Esophagus muscularis mucosa (tissue), 4 donors: ENCODE data around the gene ITGB5. TPM values are rescaled to one million over a fixed set of nuclear protein-coding genes. Genes with fewer than 3 reads are reported as not detected.
A peak's percentile ranks its signal among the peaks of the same experiment; 100 is the strongest.

Experiments
- DNase-seq: peaks from one replicate; pipeline ENCODE4 v3.0.0-alpha.2; 2017; ENCODE audit errors: extremely low spot score
- H3K27ac ChIP-seq, 4 donors: fragments of 200-600 bp; sonication (generic); replicated peaks in 1 of 4; 1 replicate in 3 of 4; 2 replicates in 1 of 4; pipeline ENCODE4 v1.5.1; 2016 to 2019; ENCODE audit warnings: mild to moderate bottlenecking in 1 of 4
- H3K27me3 ChIP-seq, 4 donors: fragments of 200-600 bp; sonication (generic); one replicate each; pipeline versions ENCODE4 v1.5.1 to v1.6.0; 2016 to 2019
- H3K36me3 ChIP-seq, 4 donors: fragments of 200-600 bp; sonication (generic); one replicate each; pipeline ENCODE4 v1.5.1; 2016 to 2019
- H3K4me1 ChIP-seq, 4 donors: fragments of 200-600 bp; sonication (generic); one replicate each; pipeline ENCODE4 v1.5.1; 2016 to 2019
- H3K4me3 ChIP-seq, 4 donors: fragments of 200-600 bp; sonication (generic); 1 replicate in 2 of 4; 2 replicates in 2 of 4; pipeline ENCODE4 v1.5.1; 2016 to 2019; ENCODE audit warnings: mild to moderate bottlenecking in 4 of 4, moderate library complexity in 1 of 4
- H3K9me3 ChIP-seq, 4 donors: fragments of 200-600 bp; sonication (generic); 1 replicate in 3 of 4; 2 replicates in 1 of 4; pipeline ENCODE4 v1.5.1; 2016 to 2019
- EP300 ChIP-seq: sonication (generic); formaldehyde crosslinking; IDR thresholded peaks from one replicate; pipeline ENCODE4 v1.6.1; 2017; ENCODE audit warnings: antibody characterized with exemption
- POLR2A ChIP-seq: fragments of 450-650 bp; IDR thresholded peaks from one replicate; pipeline ENCODE4 v1.6.1; 2017; ENCODE audit warnings: antibody characterized with exemption, moderate library complexity, mild to moderate bottlenecking, low read depth
- POLR2AphosphoS5 ChIP-seq, 2 donors: sonication (generic); formaldehyde crosslinking; IDR thresholded peaks; one replicate each; pipeline ENCODE4 v1.6.1; 2017; ENCODE audit warnings: antibody characterized with exemption in 2 of 2
- WGBS: methylation state at CpG from one replicate; pipeline ENCODE4 v1.1.5; 2018; 5-methylcytosine and 5-hydroxymethylcytosine counted together
- intact Hi-C: fragments of 100-400 bp; cut with DNase I; formaldehyde crosslinking; loops from one replicate; pipeline ENCODE4 v1.15.1; 2023
- total RNA-seq, 4 donors: library from RNA; depleted of rRNA; stranded (reverse); fragments of >200 nt; gene quantifications; one replicate each; pipeline versions ENCODE4 v1.1.0 to v1.2.1, GENCODE V29; 2016
- TF ChIP-seq, protein P1 (sequence below), 3 experiments: fragments of 200-600 bp in 2 of 3; fragments of 450-650 bp in 1 of 3; sonication (generic) in 2 of 3; IDR thresholded peaks; one replicate each; pipeline ENCODE4 v1.5.1; 2017 to 2019; ENCODE audit warnings: antibody characterized with exemption in 3 of 3, mild to moderate bottlenecking in 2 of 3, moderate library complexity in 1 of 3

The ITGB5 gene
- total RNA-seq, 4 donors from 2014 or later, result 114 to 284 (median 188) TPM

DNA sequence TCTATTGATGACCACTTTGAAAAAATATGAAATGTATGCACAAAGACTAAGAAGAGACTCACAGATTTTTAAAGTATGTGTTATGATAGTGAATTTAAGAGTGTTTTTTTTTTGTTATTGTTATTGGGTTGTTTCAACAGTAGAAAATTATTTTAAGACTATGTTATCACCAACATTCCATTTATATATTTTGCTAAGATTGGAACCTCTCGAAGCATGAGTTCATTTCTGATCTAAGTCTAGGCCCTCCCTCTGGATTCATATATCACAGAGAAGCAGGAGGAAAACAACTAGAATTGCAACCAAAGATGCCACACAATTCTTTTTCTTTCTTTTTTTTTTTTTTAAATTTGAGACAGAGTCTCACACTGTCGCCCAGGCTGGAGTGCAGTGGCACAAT, 46.8 kb downstream of the ITGB5 start:
- no peak for DNase-seq
- no peak overlapping the region for H3K27ac ChIP-seq
- WGBS, result 92% methylated on average over 2 of the region's 2 CpGs
- TF ChIP-seq, protein P1, sequence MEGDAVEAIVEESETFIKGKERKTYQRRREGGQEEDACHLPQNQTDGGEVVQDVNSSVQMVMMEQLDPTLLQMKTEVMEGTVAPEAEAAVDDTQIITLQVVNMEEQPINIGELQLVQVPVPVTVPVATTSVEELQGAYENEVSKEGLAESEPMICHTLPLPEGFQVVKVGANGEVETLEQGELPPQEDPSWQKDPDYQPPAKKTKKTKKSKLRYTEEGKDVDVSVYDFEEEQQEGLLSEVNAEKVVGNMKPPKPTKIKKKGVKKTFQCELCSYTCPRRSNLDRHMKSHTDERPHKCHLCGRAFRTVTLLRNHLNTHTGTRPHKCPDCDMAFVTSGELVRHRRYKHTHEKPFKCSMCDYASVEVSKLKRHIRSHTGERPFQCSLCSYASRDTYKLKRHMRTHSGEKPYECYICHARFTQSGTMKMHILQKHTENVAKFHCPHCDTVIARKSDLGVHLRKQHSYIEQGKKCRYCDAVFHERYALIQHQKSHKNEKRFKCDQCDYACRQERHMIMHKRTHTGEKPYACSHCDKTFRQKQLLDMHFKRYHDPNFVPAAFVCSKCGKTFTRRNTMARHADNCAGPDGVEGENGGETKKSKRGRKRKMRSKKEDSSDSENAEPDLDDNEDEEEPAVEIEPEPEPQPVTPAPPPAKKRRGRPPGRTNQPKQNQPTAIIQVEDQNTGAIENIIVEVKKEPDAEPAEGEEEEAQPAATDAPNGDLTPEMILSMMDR (IDR thresholded peaks at IDR 0.05), result no peak
- TF ChIP-seq POLR2AphosphoS5 (IDR thresholded peaks at IDR 0.05) (no peak), POLR2A (no peak), EP300 (no peak)
- H3K27me3 ChIP-seq, result no peaks in the 10 kb centered on the region
- peaks cover 0 to 28% (median 16%) of the 10 kb centered on the region in 4 donors for H3K36me3 ChIP-seq
- H3K4me3 ChIP-seq, result no peak overlapping the region
- no peaks in the 10 kb centered on the region for H3K9me3 ChIP-seq
- intact Hi-C loops, result no loop called here
- H3K4me1 ChIP-seq, result peaks cover 55 to 64% (median 60%) of the 10 kb centered on the region in 4 donors

DNA sequence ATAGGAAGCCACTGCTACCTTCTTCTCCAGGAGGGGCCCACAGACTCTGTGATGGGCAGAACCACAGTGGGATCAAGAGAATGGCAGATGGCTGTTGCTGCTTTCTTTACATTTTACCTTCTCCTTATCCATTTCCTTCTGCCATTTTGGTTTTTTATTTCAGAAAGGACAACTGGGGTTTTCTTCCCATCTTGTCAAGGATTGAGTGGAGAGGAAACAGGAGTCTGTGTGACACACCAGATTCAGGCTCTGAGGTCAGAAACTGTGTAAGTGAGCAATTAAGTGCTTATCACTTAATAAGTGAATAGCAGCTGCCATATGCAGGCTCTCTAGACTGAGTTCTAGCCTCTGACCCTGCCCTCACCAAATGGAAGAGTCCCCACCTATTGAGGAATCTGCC, 47.3 kb downstream of the ITGB5 start:
- no peak overlapping the region for H3K4me3 ChIP-seq
- intact Hi-C loops, result no loop called here
- H3K27ac ChIP-seq, result no peak overlapping the region
- TF ChIP-seq POLR2A, result no peak
- TF ChIP-seq, protein P1 (IDR thresholded peaks at IDR 0.05), result no peak
- no peak for TF ChIP-seq EP300
- TF ChIP-seq POLR2AphosphoS5 (IDR thresholded peaks at IDR 0.05), result no peak
- peaks cover 55 to 64% (median 60%) of the 10 kb centered on the region in 4 donors for H3K4me1 ChIP-seq
- peaks cover 0 to 28% (median 16%) of the 10 kb centered on the region in 4 donors for H3K36me3 ChIP-seq
- no peaks in the 10 kb centered on the region for H3K9me3 ChIP-seq
- H3K27me3 ChIP-seq, result no peaks in the 10 kb centered on the region
- DNase-seq, result no peak

DNA sequence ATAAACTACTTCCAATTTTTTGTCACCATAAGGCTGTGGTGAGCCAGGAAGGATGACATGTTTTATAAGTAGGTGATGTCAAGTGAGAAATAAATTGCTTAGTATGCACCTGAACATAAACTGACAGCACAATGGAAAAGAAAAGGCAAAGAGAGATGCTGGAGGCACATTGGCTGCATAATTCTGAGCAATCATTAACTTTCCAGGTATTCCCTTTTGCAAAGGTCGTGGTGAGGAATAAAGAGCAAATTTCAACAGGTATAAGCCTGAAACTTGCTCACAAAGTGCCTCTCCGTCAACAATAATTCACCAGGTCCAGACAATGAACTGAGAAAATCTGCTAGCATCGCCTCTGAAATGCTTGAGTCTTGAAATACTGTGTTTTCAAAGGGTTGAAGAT, 48.2 kb downstream of the ITGB5 start:
- Histone ChIP-seq H3K36me3 (peaks cover 0 to 28% (median 16%) of the 10 kb centered on the region in 4 donors), H3K4me1 (peaks cover 56 to 64% (median 60%) of the 10 kb centered on the region in 4 donors), H3K9me3 (no peaks in the 10 kb centered on the region), H3K27me3 (no peaks in the 10 kb centered on the region), H3K4me3 (no peak overlapping the region), H3K27ac (peak overlapping the region in 3 of 4 donors; percentile 48 to 64 (median 63))
- DNase-seq, result no peak
- 98% methylated on average over 3 of the region's 3 CpGs for WGBS
- TF ChIP-seq POLR2A (no peak), EP300 (no peak), POLR2AphosphoS5 (IDR thresholded peaks at IDR 0.05) (no peak)
- TF ChIP-seq, protein P1 (IDR thresholded peaks at IDR 0.05), result no peak
- intact Hi-C loops, result no loop called here

DNA sequence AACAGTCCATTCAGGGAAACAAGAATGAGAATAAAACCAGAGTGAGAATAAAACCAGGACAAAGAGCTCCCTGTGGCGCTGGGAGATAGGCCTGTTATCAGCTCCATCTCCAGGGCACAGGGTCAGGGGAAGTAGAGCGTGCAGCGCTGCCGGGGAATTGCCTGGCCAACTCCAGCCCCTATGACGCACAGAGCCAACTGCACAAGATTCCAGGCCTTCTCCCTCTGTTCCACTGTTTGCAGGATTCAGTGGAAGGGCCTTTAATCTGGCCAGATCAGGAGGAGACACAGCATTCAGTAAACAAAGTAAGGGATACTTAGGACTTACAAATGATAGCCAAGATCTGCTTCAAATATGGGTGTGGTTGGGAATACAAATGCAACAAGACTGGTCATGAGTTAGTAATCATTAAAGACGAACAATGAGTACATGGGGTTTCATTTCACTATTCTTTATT, 49.4 kb downstream of the ITGB5 start:
- H3K27ac ChIP-seq, result peak overlapping the region; percentile 63 to 65 (median 64)
- no peak for DNase-seq
- intact Hi-C loops, result no loop called here
- TF ChIP-seq POLR2AphosphoS5 (IDR thresholded peaks at IDR 0.05), result peak; percentile 52 to 61
- no peak for TF ChIP-seq EP300
- no peaks in the 10 kb centered on the region for H3K9me3 ChIP-seq
- H3K27me3 ChIP-seq, result no peaks in the 10 kb centered on the region
- H3K36me3 ChIP-seq, result peaks cover 0 to 28% (median 16%) of the 10 kb centered on the region in 4 donors
- WGBS, result 48% methylated on average over 6 of the region's 6 CpGs
- H3K4me1 ChIP-seq, result peaks cover 56 to 68% (median 60%) of the 10 kb centered on the region in 4 donors
- no peak overlapping the region for H3K4me3 ChIP-seq

DNA sequence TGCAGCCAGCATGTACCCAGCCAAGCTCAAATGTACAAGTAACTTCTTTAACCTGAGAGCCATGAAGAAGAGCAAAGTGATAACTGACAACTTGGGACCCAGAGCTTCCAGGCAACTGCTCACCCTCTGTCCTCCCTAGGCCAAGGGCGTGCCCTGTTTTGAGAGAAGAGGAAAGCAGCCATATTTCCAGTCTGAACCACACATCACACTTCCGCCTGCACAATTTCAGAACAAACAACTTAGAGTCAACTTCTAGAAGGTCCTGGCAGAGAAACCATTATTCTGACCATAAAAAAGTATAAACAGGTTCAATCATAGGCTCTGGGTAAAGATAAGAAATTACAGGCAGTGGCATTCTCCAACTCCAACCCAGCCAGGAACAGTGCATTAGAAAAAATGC, 50.1 kb downstream of the ITGB5 start:
- TF ChIP-seq, protein P1 (IDR thresholded peaks at IDR 0.05), result no peak
- TF ChIP-seq POLR2A (no peak), POLR2AphosphoS5 (IDR thresholded peaks at IDR 0.05) (peak in 1 of 2 donors; percentile 15), EP300 (no peak)
- Histone ChIP-seq H3K4me1 (peaks cover 60 to 72% (median 63%) of the 10 kb centered on the region in 4 donors), H3K27me3 (no peaks in the 10 kb centered on the region), H3K27ac (peak overlapping the region; percentile 63 to 65 (median 64)), H3K4me3 (no peak overlapping the region), H3K9me3 (no peaks in the 10 kb centered on the region), H3K36me3 (peaks cover 0 to 25% (median 13%) of the 10 kb centered on the region in 4 donors)
- intact Hi-C loops, result no loop called here
- no peak for DNase-seq
- whole genome bisulfite sequencing, result 82% methylated on average over 2 of the region's 2 CpGs
